Peyer's patch (tissue), 4 donors: ENCODE results near the gene SEMA3F. TPM values are rescaled to one million over a fixed set of nuclear protein-coding genes. Genes with fewer than 3 reads are reported as not detected.

ENCODE experiments used
- DNase-seq, 3 donors: peaks; one replicate each; pipeline ENCODE4 v3.0.0-alpha.2; 2017 to 2019
- H3K27ac ChIP-seq, 4 donors: fragments of 200-600 bp; sonication (generic); one replicate each; pipeline ENCODE4 v1.5.1; 2016 to 2019
- H3K27me3 ChIP-seq, 2 donors: fragments of 200-600 bp; sonication (generic); one replicate each; pipeline ENCODE4 v1.5.1; 2019
- H3K36me3 ChIP-seq, 3 donors: fragments of 200-600 bp; sonication (generic); one replicate each; pipeline ENCODE4 v1.5.1; 2016 to 2019
- H3K4me1 ChIP-seq, 4 donors: fragments of 200-600 bp; sonication (generic); one replicate each; pipeline ENCODE4 v1.5.1; 2016 to 2019
- H3K4me3 ChIP-seq, 4 donors: fragments of 200-600 bp; sonication (generic); 1 replicate in 3 of 4; 2 replicates in 1 of 4; pipeline ENCODE4 v1.5.1; 2016 to 2019; ENCODE audit warnings: mild to moderate bottlenecking in 1 of 4
- H3K9me3 ChIP-seq, 4 donors: fragments of 200-600 bp; sonication (generic); one replicate each; pipeline ENCODE4 v1.5.1; 2016 to 2019; ENCODE audit warnings: mild to moderate bottlenecking in 1 of 4
- CTCF ChIP-seq, 6 experiments: fragments of 450-650 bp in 4 of 6; fragments of 200-600 bp in 2 of 6; sonication (generic) in 1 of 6; IDR thresholded peaks; one replicate each; pipeline ENCODE4 v1.5.1; 2017 to 2019; ENCODE audit warnings: antibody characterized with exemption in 6 of 6, mild to moderate bottlenecking in 3 of 6, moderate library complexity in 1 of 6
- POLR2A ChIP-seq, 2 donors: fragments of 450-650 bp; IDR thresholded peaks; one replicate each; pipeline ENCODE4 v1.5.1; 2017; ENCODE audit warnings: antibody characterized with exemption in 2 of 2, mild to moderate bottlenecking in 2 of 2, moderate library complexity in 2 of 2
- total RNA-seq, 4 donors: library from RNA; depleted of rRNA; stranded (reverse); fragments of >200 nt; gene quantifications; one replicate each; pipeline ENCODE4 v1.1.0, GENCODE V29; 2016

SEMA3F gene
- total RNA-seq, 4 donors from 2014 or later = 21.2 to 41.0 (median 23.2) TPM

GRCh38 chr3:50147447-50147846 lies 7.7 kb upstream of the SEMA3F start:
- DNase-seq = no peak
- no peaks in the 10 kb centered on the region for H3K9me3 ChIP-seq

GRCh38 chr3:50147861-50148260 lies 7.3 kb upstream of the SEMA3F start:
- Histone ChIP-seq H3K27me3 (no peaks in the 10 kb centered on the region), H3K4me1 (peaks cover 0 to 13% (median 0%) of the 10 kb centered on the region in 4 donors), H3K9me3 (no peaks in the 10 kb centered on the region), H3K27ac (no peak overlapping the region), H3K4me3 (no peak overlapping the region), H3K36me3 (no peaks in the 10 kb centered on the region)
- TF ChIP-seq CTCF (IDR thresholded peaks at IDR 0.05) (no peak), POLR2A (IDR thresholded peaks at IDR 0.05) (no peak)
- DNase-seq = no peak

More at GRCh38 chr3:50147447-50147846, 7.7 kb upstream of the SEMA3F start:
- TF ChIP-seq CTCF (IDR thresholded peaks at IDR 0.05) (no peak), POLR2A (IDR thresholded peaks at IDR 0.05) (no peak)
- Histone ChIP-seq H3K27ac (no peak overlapping the region), H3K27me3 (no peaks in the 10 kb centered on the region), H3K36me3 (no peaks in the 10 kb centered on the region), H3K4me1 (peaks cover 0 to 13% (median 0%) of the 10 kb centered on the region in 4 donors), H3K4me3 (no peak overlapping the region)

GRCh38 chr3:50150404-50150750 lies 4.7 kb upstream of the SEMA3F start:
- Histone ChIP-seq H3K27ac (no peak overlapping the region), H3K4me3 (no peak overlapping the region), H3K4me1 (peaks cover 0 to 21% (median 9%) of the 10 kb centered on the region in 4 donors), H3K9me3 (no peaks in the 10 kb centered on the region), H3K36me3 (no peaks in the 10 kb centered on the region), H3K27me3 (no peaks in the 10 kb centered on the region)
- DNase-seq = no peak
- no peak for TF ChIP-seq POLR2A (IDR thresholded peaks at IDR 0.05)
- TF ChIP-seq CTCF (IDR thresholded peaks at IDR 0.05) = no peak

GRCh38 chr3:50150863-50151686 lies 4.0 kb upstream of the SEMA3F start:
- H3K9me3 ChIP-seq = no peaks in the 10 kb centered on the region
- TF ChIP-seq CTCF (IDR thresholded peaks at IDR 0.05) = no peak
- peaks cover 0 to 28% (median 13%) of the 10 kb centered on the region in 4 donors for H3K4me1 ChIP-seq
- no peak overlapping the region for H3K27ac ChIP-seq
- no peak for DNase-seq
- no peak overlapping the region for H3K4me3 ChIP-seq
- no peaks in the 10 kb centered on the region for H3K36me3 ChIP-seq
- no peaks in the 10 kb centered on the region for H3K27me3 ChIP-seq

GRCh38 chr3:50151728-50152127 lies 3.4 kb upstream of the SEMA3F start:
- H3K4me3 ChIP-seq = no peak overlapping the region
- no peaks in the 10 kb centered on the region for H3K36me3 ChIP-seq
- no peak for DNase-seq
- peaks cover 0 to 35% (median 13%) of the 10 kb centered on the region in 4 donors for H3K4me1 ChIP-seq
- no peak overlapping the region for H3K27ac ChIP-seq
- no peak for TF ChIP-seq CTCF (IDR thresholded peaks at IDR 0.05)
- TF ChIP-seq POLR2A (IDR thresholded peaks at IDR 0.05) = no peak
- H3K27me3 ChIP-seq = no peaks in the 10 kb centered on the region
- H3K9me3 ChIP-seq = no peaks in the 10 kb centered on the region
